Peyer's patch (tissue), 4 donors: Measurements from ENCODE around the gene FKBP10. TPM values are rescaled to one million over a fixed set of nuclear protein-coding genes. Genes with fewer than 3 reads are reported as not detected.
"Not testable (repeated sequence)": the region's sequence is repeated elsewhere in the genome, so short reads cannot be mapped to it uniquely, and the experiment has no call there.

Experiments
- DNase-seq, 3 donors: peaks; one replicate each; pipeline ENCODE4 v3.0.0-alpha.2; 2017 to 2019
- H3K27ac ChIP-seq, 4 donors: fragments of 200-600 bp; sonication (generic); one replicate each; pipeline ENCODE4 v1.5.1; 2016 to 2019
- H3K27me3 ChIP-seq, 2 donors: fragments of 200-600 bp; sonication (generic); one replicate each; pipeline ENCODE4 v1.5.1; 2019
- H3K36me3 ChIP-seq, 3 donors: fragments of 200-600 bp; sonication (generic); one replicate each; pipeline ENCODE4 v1.5.1; 2016 to 2019
- H3K4me1 ChIP-seq, 4 donors: fragments of 200-600 bp; sonication (generic); one replicate each; pipeline ENCODE4 v1.5.1; 2016 to 2019
- H3K4me3 ChIP-seq, 4 donors: fragments of 200-600 bp; sonication (generic); 1 replicate in 3 of 4; 2 replicates in 1 of 4; pipeline ENCODE4 v1.5.1; 2016 to 2019; ENCODE audit warnings: mild to moderate bottlenecking in 1 of 4
- H3K9me3 ChIP-seq, 4 donors: fragments of 200-600 bp; sonication (generic); one replicate each; pipeline ENCODE4 v1.5.1; 2016 to 2019; ENCODE audit warnings: mild to moderate bottlenecking in 1 of 4
- CTCF ChIP-seq, 6 experiments: fragments of 450-650 bp in 4 of 6; fragments of 200-600 bp in 2 of 6; sonication (generic) in 1 of 6; IDR thresholded peaks; one replicate each; pipeline ENCODE4 v1.5.1; 2017 to 2019; ENCODE audit warnings: antibody characterized with exemption in 6 of 6, mild to moderate bottlenecking in 3 of 6, moderate library complexity in 1 of 6
- POLR2A ChIP-seq, 2 donors: fragments of 450-650 bp; IDR thresholded peaks; one replicate each; pipeline ENCODE4 v1.5.1; 2017; ENCODE audit warnings: antibody characterized with exemption in 2 of 2, mild to moderate bottlenecking in 2 of 2, moderate library complexity in 2 of 2
- total RNA-seq, 4 donors: library from RNA; depleted of rRNA; stranded (reverse); fragments of >200 nt; gene quantifications; one replicate each; pipeline ENCODE4 v1.1.0, GENCODE V29; 2016

FKBP10 gene
- total RNA-seq, 4 donors from 2014 or later: 7.2 to 130 (median 11.2) TPM

- DNase-seq: no peak
- Histone ChIP-seq H3K4me3 (no peak overlapping the region), H3K4me1 (no peaks in the 10 kb centered on the region), H3K36me3 (no peaks in the 10 kb centered on the region), H3K9me3 (no peaks in the 10 kb centered on the region), H3K27ac (no peak overlapping the region), H3K27me3 (no peaks in the 10 kb centered on the region)
- TF ChIP-seq CTCF (IDR thresholded peaks at IDR 0.05) (no peak), POLR2A (IDR thresholded peaks at IDR 0.05) (no peak)
These were observed 32.2 kb downstream of the FKBP10 start for GRCh38 chr17:41844971-41845370.

GRCh38 chr17:41848788-41849187 is 36.0 kb downstream of the FKBP10 start:
- no peak for TF ChIP-seq CTCF (IDR thresholded peaks at IDR 0.05)
- no peak for TF ChIP-seq POLR2A (IDR thresholded peaks at IDR 0.05)
- Histone ChIP-seq H3K4me3 (no peak overlapping the region), H3K9me3 (no peaks in the 10 kb centered on the region), H3K36me3 (peaks cover 0 to 6% (median 0%) of the 10 kb centered on the region in 3 donors), H3K27me3 (no peaks in the 10 kb centered on the region), H3K4me1 (no peaks in the 10 kb centered on the region), H3K27ac (no peak overlapping the region)
- DNase-seq: no peak

GRCh38 chr17:41849251-41849990 is 36.6 kb downstream of the FKBP10 start:
- Histone ChIP-seq H3K4me3 (no peak overlapping the region), H3K27me3 (no peaks in the 10 kb centered on the region), H3K36me3 (peaks cover 0 to 13% (median 0%) of the 10 kb centered on the region in 3 donors), H3K4me1 (no peaks in the 10 kb centered on the region), H3K9me3 (no peaks in the 10 kb centered on the region), H3K27ac (no peak overlapping the region)
- TF ChIP-seq CTCF (IDR thresholded peaks at IDR 0.05): no peak
- no peak for TF ChIP-seq POLR2A (IDR thresholded peaks at IDR 0.05)
- no peak for DNase-seq

- not testable (repeated sequence) for H3K4me3 ChIP-seq, H3K4me1 ChIP-seq, DNase-seq, H3K27me3 ChIP-seq, H3K9me3 ChIP-seq, H3K27ac ChIP-seq
- H3K36me3 ChIP-seq: peaks cover 0 to 21% (median 0%) of the 10 kb centered on the region in 3 donors
These were observed 38.6 kb downstream of the FKBP10 start for GRCh38 chr17:41851382-41851781.

GRCh38 chr17:41860254-41860931 is 47.6 kb downstream of the FKBP10 start:
- Histone ChIP-seq H3K9me3 (no peaks in the 10 kb centered on the region), H3K4me3 (no peak overlapping the region), H3K27me3 (no peaks in the 10 kb centered on the region), H3K27ac (no peak overlapping the region), H3K4me1 (peaks cover 0 to 22% (median 9%) of the 10 kb centered on the region in 4 donors), H3K36me3 (no peaks in the 10 kb centered on the region)
- TF ChIP-seq POLR2A (IDR thresholded peaks at IDR 0.05) (no peak), CTCF (IDR thresholded peaks at IDR 0.05) (no peak)
- no peak for DNase-seq
